GM10847 (cell line): ENCODE measurements around the gene F8A2.
"Not testable (repeated sequence)": the region's sequence is repeated elsewhere in the genome, so short reads cannot be mapped to it uniquely, and the experiment has no call there.

Experiments
- POLR2A ChIP-seq: IDR thresholded peaks from 2 replicates; pipeline ENCODE4 v1.6.1; 2011; ENCODE audit not compliant: insufficient read length; ENCODE audit errors: extremely low read depth

F8A2 gene

GRCh38 chrX:155381843-155382528, at the start of gene F8A2:
Gene F8A2, plus strand, starts transcription at chrX:155382095. Its CDS starts 20 bp downstream, at chrX:155382115.
- TF ChIP-seq POLR2A, result not testable (repeated sequence)

- TF ChIP-seq POLR2A, result no peak
These were observed 48.3 kb upstream of the F8A2 start for GRCh38 chrX:155333544-155334100.

GRCh38 chrX:155334486-155335336, 47.2 kb upstream of the F8A2 start, which contains the start of gene CLIC2:
Gene CLIC2, minus strand, starts transcription at chrX:155334614. Its CDS starts 187 bp downstream, at chrX:155334427.
- no peak for TF ChIP-seq POLR2A

- no peak for TF ChIP-seq POLR2A
These were observed 7.7 kb downstream of the F8A2 start for GRCh38 chrX:155389634-155390033.

- TF ChIP-seq POLR2A, result no peak
These were observed 24.5 kb downstream of the F8A2 start for GRCh38 chrX:155406429-155406828.

- no peak for TF ChIP-seq POLR2A
These were observed 35.9 kb downstream of the F8A2 start for GRCh38 chrX:155417769-155418168.
